ENCODE measurements around the gene SUPT20HL1. TPM values are rescaled to one million over a fixed set of nuclear protein-coding genes. Genes with fewer than 3 reads are reported as not detected.

SUPT20HL1 gene
- total and polyA plus RNA-seq, 12 donors, result 0.13 TPM; not detected in 11

- Histone ChIP-seq H3K36me3 (no peaks in the 10 kb centered on the region), H3K4me1 (peaks cover 0 to 7% (median 0%) of the 10 kb centered on the region in 9 donors), H3K4me3 (no peak overlapping the region), H3K9me3 (no peaks in the 10 kb centered on the region), H3K27me3 (peaks cover 0 to 59% (median 0%) of the 10 kb centered on the region in 7 donors), H3K27ac (peak overlapping the region in 3 of 10 donors; percentile 19 to 56 (median 44))
- DNase-seq (peak in 1 of 2 donors; percentile 64), ATAC-seq (peak; percentile 61 to 87 (median 82))
- intact Hi-C loops (cut with DNase I), result loop anchor here (2.0 to 10.0 kb wide), 6 partner anchors 101 to 752 kb away; no protein-coding TSS in a partner anchor
- WGBS, 2 donors, result 2% methylated on average over 4 of the region's 4 CpGs
- TF ChIP-seq, protein P1, sequence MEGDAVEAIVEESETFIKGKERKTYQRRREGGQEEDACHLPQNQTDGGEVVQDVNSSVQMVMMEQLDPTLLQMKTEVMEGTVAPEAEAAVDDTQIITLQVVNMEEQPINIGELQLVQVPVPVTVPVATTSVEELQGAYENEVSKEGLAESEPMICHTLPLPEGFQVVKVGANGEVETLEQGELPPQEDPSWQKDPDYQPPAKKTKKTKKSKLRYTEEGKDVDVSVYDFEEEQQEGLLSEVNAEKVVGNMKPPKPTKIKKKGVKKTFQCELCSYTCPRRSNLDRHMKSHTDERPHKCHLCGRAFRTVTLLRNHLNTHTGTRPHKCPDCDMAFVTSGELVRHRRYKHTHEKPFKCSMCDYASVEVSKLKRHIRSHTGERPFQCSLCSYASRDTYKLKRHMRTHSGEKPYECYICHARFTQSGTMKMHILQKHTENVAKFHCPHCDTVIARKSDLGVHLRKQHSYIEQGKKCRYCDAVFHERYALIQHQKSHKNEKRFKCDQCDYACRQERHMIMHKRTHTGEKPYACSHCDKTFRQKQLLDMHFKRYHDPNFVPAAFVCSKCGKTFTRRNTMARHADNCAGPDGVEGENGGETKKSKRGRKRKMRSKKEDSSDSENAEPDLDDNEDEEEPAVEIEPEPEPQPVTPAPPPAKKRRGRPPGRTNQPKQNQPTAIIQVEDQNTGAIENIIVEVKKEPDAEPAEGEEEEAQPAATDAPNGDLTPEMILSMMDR (IDR thresholded peaks at IDR 0.05), result peak; percentile 46 to 79 (median 74)
Measured at GRCh38 chrX:24395775-24396174, 35.3 kb downstream of the SUPT20HL1 start.

DNA sequence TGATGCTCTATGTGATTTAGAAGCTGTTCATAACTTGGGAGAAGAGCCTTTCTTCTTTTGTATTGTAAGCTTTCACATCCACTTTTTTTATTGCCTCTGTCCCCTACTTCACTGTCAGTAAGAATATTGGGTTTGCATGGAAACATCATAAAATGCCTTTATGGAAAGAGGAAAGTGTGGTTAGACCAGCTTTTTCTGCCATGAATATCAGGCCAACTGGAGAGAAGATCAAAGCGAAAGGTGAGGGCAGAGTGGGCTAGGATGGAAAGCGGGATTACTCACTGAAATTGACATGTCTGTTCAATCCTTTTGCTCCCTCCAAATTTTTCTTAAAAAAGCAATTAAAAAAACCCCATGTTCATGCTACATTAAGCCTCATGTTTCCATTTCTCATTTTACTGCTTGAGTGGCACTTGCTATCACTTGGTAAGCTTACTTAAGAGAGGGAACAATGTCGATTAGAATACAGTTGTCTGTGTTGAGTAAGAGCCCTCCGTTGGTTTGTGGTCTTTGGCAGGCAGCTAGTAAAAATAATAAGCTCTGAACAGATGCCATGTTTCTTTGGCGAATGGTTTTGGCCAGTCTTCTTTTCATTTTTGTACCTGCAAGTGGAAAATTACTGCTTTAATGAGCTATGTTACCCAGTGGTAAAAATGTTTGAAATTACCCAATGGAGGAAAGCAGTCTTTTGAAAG lies 35.9 kb downstream of the SUPT20HL1 start:
- ATAC-seq (peak in 1 of 8 donors; percentile 31), DNase-seq (no peak)
- peaks cover 0 to 7% (median 0%) of the 10 kb centered on the region in 9 donors for H3K4me1 ChIP-seq
- intact Hi-C loops (cut with DNase I), result loop anchor here in 9 of 10 donors (2.0 to 10.0 kb wide), 5 partner anchors 101 to 751 kb away; no protein-coding TSS in a partner anchor
- no peak overlapping the region for H3K4me3 ChIP-seq
- TF ChIP-seq, protein P1 (IDR thresholded peaks at IDR 0.05), result no peak
- peaks cover 0 to 54% (median 0%) of the 10 kb centered on the region in 7 donors for H3K27me3 ChIP-seq
- 63 to 64% methylated on average over 5 of the region's 5 CpGs for WGBS, 2 donors
- no peaks in the 10 kb centered on the region for H3K9me3 ChIP-seq
- no peaks in the 10 kb centered on the region for H3K36me3 ChIP-seq
- peak overlapping the region in 3 of 10 donors; percentile 19 to 56 (median 44) for H3K27ac ChIP-seq

DNA sequence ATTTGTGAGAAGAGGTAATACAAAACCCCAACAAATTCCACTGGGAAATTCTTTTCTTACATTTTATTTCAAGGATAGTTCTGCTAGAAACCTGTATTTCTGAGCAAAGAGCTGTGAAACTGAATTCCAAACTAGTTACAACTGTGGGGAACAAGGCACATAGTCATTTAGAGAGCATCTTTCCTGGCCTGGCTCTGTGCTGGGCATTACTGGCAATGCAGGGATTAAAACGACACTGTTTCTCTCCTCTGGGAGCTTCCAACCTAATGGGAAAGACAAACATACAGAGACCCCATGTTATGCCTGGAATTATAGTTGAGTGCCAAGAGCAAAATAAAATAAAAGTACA lies 36.5 kb downstream of the SUPT20HL1 start:
- TF ChIP-seq, protein P1 (IDR thresholded peaks at IDR 0.05), result no peak
- no peaks in the 10 kb centered on the region for H3K9me3 ChIP-seq
- peaks cover 0 to 7% (median 0%) of the 10 kb centered on the region in 9 donors for H3K4me1 ChIP-seq
- ATAC-seq (no peak), DNase-seq (no peak)
- peaks cover 0 to 49% (median 0%) of the 10 kb centered on the region in 7 donors for H3K27me3 ChIP-seq
- H3K4me3 ChIP-seq, result no peak overlapping the region
- intact Hi-C loops (cut with DNase I), result loop anchor here in 9 of 10 donors (2.0 to 10.0 kb wide), 5 partner anchors 100 to 750 kb away; no protein-coding TSS in a partner anchor
- H3K27ac ChIP-seq, result peak overlapping the region in 1 of 10 donors; percentile 56
- no peaks in the 10 kb centered on the region for H3K36me3 ChIP-seq
- 38 to 67% methylated on average over 1 of the region's 1 CpG for whole genome bisulfite sequencing, 2 donors

- intact Hi-C loops (cut with DNase I), result loop anchor here in 6 of 10 donors (5.0 to 10.0 kb wide), 4 partner anchors 99 to 749 kb away; no protein-coding TSS in a partner anchor
- TF ChIP-seq, protein P1 (IDR thresholded peaks at IDR 0.05), result no peak
- Histone ChIP-seq H3K27ac (no peak overlapping the region), H3K9me3 (no peaks in the 10 kb centered on the region), H3K4me3 (no peak overlapping the region), H3K36me3 (no peaks in the 10 kb centered on the region), H3K4me1 (peaks cover 0 to 7% (median 0%) of the 10 kb centered on the region in 9 donors), H3K27me3 (peaks cover 0 to 31% (median 0%) of the 10 kb centered on the region in 7 donors)
- 92 to 95% methylated on average over 2 of the region's 2 CpGs for WGBS, 2 donors
- DNase-seq (no peak), ATAC-seq (no peak)
Measured at GRCh38 chrX:24398766-24399165, 38.3 kb downstream of the SUPT20HL1 start.
